ENCODE data around the gene LRRC49. TPM values are rescaled to one million over a fixed set of nuclear protein-coding genes. Genes with fewer than 3 reads are reported as not detected.
A peak's percentile ranks its signal among the peaks of the same experiment; 100 is the strongest.

LRRC49 gene
- total and polyA plus RNA-seq, 2 experiments from 2014 or later = 8.5 to 14.6 TPM

GRCh38 chr15:70935631-70936030, 43.0 kb downstream of the LRRC49 start:
- DNase-seq (ENCODE audit: low spot score) (peak; percentile 50), ATAC-seq (peak; percentile 91)
- no peaks in the 10 kb centered on the region for H3K36me3 ChIP-seq (ENCODE audit: insufficient read depth)
- no peak overlapping the region for H3K4me2 ChIP-seq
- H3K9me3 Mint-ChIP-seq = no peaks in the 10 kb centered on the region
- no peaks in the 10 kb centered on the region for H3F3A ChIP-seq (replicated peaks; ENCODE audit: low read depth)
- H3K9me2 ChIP-seq (ENCODE audit: insufficient read depth) = no peaks in the 10 kb centered on the region
- H3K27me3 ChIP-seq (ENCODE audit: insufficient read depth) = no peaks in the 10 kb centered on the region
- peaks cover 8% of the 10 kb centered on the region; the same call in 2 of the 3 replicates for H3K4me1 Mint-ChIP-seq
- H3K4me3 ChIP-seq = no peak overlapping the region
- no peak for TF ChIP-seq ZNF331 (CRISPR knock-in tag; IDR thresholded peaks at IDR 0.05; ENCODE audit: low read depth)
- TF ChIP-seq ZNF462 (CRISPR knock-in tag; IDR thresholded peaks at IDR 0.05) = no peak
- TF ChIP-seq CREB1 (CRISPR knock-in tag; IDR thresholded peaks at IDR 0.05; ENCODE audit: low read depth) = no peak
- no peak for TF ChIP-seq EZH2phosphoT487 (IDR thresholded peaks at IDR 0.05; ENCODE audit: unreplicated experiment)
- TF ChIP-seq POLR2AphosphoS5 (IDR thresholded peaks at IDR 0.05; ENCODE audit: low read depth) = no peak
- no peak for TF ChIP-seq CTCF (conservative IDR thresholded peaks at IDR 0.05; ENCODE audit: low read depth in 2 of 2)
- no peak for TF ChIP-seq NANOG (IDR thresholded peaks at IDR 0.05; ENCODE audit: borderline replicate concordance)
- no peak for TF ChIP-seq STAT1 (IDR thresholded peaks at IDR 0.05; ENCODE audit: unreplicated experiment)
- TF ChIP-seq EZH2 (IDR thresholded peaks at IDR 0.05; ENCODE audit: low read depth, unreplicated experiment) = no peak
- TF ChIP-seq JUNB (IDR thresholded peaks at IDR 0.05; ENCODE audit: unreplicated experiment) = no peak
- TF ChIP-seq REST (IDR thresholded peaks at IDR 0.05; ENCODE audit: unreplicated experiment) = no peak
- no peak for TF ChIP-seq ETS1 (IDR thresholded peaks at IDR 0.05)
- TF ChIP-seq ZNF114 (CRISPR knock-in tag; IDR thresholded peaks at IDR 0.05) = no peak
- H3K4me3 Mint-ChIP-seq = no peak overlapping the region
- no peak overlapping the region for H2AFZ ChIP-seq
- H3K4me1 ChIP-seq (ENCODE audit: insufficient read depth) = peaks cover 7% of the 10 kb centered on the region
- H4K20me1 ChIP-seq (replicated peaks; ENCODE audit: insufficient read depth) = no peaks in the 10 kb centered on the region
- no peak overlapping the region for H3K27ac ChIP-seq (ENCODE audit: low read depth)
- H3K79me2 ChIP-seq (replicated peaks; ENCODE audit: insufficient read depth) = no peaks in the 10 kb centered on the region
- H3K27me3 Mint-ChIP-seq (ENCODE audit: insufficient read depth, low read depth, poor library complexity) = no peaks in the 10 kb centered on the region
- no peaks in the 10 kb centered on the region for H3K36me3 Mint-ChIP-seq (ENCODE audit: low read depth)
- H3K27ac Mint-ChIP-seq = no peak overlapping the region

All from GM23338 (cell line).